ENCODE measurements around the gene PLAGL2.

GRCh38 chr20:32144898-32145662 is 62.5 kb downstream of the PLAGL2 start:
- TF ChIP-seq EZH2 (IDR thresholded peaks at IDR 0.05; ENCODE audit: low read length): no peak
- no peak for TF ChIP-seq CTCF (optimal IDR thresholded peaks at IDR 0.05 in 1 of 3, IDR thresholded peaks at IDR 0.05 in 1 of 3, conservative IDR thresholded peaks at IDR 0.05 in 1 of 3; ENCODE audit: extremely low read depth in 1 of 3, insufficient read depth in 2 of 3, low read length in 3 of 3)
